ENCODE results near the gene TBPL1.

DNA sequence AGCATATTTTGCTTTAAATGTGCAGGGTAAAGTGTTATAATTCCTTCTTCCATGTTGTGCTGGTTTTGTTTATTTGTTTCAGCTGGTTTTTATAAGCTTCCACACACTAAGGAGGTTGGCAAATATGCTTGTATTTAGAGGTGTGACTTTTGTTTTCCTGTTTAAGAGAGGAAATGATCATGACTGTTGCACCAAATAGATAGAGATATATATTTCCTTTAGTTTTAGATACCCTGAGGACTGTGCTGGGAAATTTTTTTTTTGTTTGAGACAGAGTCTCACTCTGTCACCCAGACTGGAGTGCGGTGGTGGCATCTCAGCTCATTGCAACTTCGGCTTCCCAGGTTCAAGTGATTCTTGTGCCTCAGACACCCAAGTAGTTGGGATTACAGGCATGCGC lies 5.8 kb downstream of the TBPL1 start:
- TF ChIP-seq, protein P1, sequence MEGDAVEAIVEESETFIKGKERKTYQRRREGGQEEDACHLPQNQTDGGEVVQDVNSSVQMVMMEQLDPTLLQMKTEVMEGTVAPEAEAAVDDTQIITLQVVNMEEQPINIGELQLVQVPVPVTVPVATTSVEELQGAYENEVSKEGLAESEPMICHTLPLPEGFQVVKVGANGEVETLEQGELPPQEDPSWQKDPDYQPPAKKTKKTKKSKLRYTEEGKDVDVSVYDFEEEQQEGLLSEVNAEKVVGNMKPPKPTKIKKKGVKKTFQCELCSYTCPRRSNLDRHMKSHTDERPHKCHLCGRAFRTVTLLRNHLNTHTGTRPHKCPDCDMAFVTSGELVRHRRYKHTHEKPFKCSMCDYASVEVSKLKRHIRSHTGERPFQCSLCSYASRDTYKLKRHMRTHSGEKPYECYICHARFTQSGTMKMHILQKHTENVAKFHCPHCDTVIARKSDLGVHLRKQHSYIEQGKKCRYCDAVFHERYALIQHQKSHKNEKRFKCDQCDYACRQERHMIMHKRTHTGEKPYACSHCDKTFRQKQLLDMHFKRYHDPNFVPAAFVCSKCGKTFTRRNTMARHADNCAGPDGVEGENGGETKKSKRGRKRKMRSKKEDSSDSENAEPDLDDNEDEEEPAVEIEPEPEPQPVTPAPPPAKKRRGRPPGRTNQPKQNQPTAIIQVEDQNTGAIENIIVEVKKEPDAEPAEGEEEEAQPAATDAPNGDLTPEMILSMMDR (IDR thresholded peaks at IDR 0.05): no peak
- no peak for TF ChIP-seq POLR2A (IDR thresholded peaks at IDR 0.05)
